SK-N-MC (cell line): Measurements from ENCODE around the gene H2BK1.

Experiments
- DNase-seq: peaks from one replicate; pipeline ENCODE4 v3.0.0-alpha.2; 2011; ENCODE audit warnings: low read depth, low spot score
- H3K27ac ChIP-seq: fragments of 200-600 bp; sonication (generic); 2 replicates; pipeline ENCODE4 v1.5.1; 2016; ENCODE audit warnings: mixed run types
- H3K36me3 ChIP-seq: fragments of 200-600 bp; sonication (generic); 2 replicates; pipeline ENCODE4 v1.6.1; 2017; ENCODE audit warnings: antibody characterized with exemption, low read length, mixed read lengths; ENCODE audit not compliant: insufficient read depth
- H3K4me3 ChIP-seq: fragments of 200-600 bp; sonication (generic); 2 replicates; pipeline ENCODE4 v1.5.1; 2016
- H3K9ac ChIP-seq: fragments of 200-600 bp; sonication (generic); 2 replicates; pipeline ENCODE4 v1.8.0; 2017; ENCODE audit warnings: mixed run types, mixed read lengths; ENCODE audit not compliant: insufficient read length
- H3K9me3 ChIP-seq: fragments of 200-600 bp; sonication (generic); 2 replicates; pipeline ENCODE4 v1.6.1; 2017; ENCODE audit warnings: low read depth, mild to moderate bottlenecking, antibody characterized with exemption, low read length, moderate library complexity, mixed read lengths
- EZH2 ChIP-seq: fragments of 200-600 bp; sonication (generic); IDR thresholded peaks from one replicate; pipeline ENCODE4 v1.6.1; 2017; ENCODE audit warnings: antibody characterized with exemption
- FOXP2 ChIP-seq: optimal IDR thresholded peaks from 2 replicates; pipeline ENCODE3; 2011; ENCODE audit warnings: mild to moderate bottlenecking, moderate library complexity; ENCODE audit not compliant: insufficient read depth; ENCODE audit errors: extremely low read length, control extremely low read depth
- POLR2AphosphoS5 ChIP-seq: IDR thresholded peaks from 2 replicates; pipeline ENCODE4 v1.6.1; 2012; ENCODE audit warnings: mild to moderate bottlenecking, low read depth, low read length, borderline replicate concordance

The H2BK1 gene

DNA sequence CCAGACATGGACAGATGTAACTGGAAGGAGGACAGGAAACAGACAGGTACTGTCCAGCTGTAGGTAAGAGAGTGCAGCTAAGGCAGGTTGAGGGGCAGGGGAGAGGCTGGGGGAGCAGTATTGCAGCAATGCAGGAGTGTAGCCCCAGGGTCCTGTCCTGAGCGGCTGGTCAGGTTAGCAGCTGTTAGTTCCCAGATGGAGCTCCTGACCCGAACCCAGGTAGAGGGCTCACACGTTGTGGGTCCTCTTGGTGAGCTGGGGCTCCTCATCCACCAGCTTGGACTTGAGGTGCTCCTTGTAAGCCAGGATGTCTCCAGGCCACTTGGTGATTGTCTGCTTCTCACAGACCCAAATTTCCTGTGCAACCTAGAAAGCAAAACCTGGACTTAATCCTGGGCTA lies 3.5 kb upstream of the H2BK1 start:
- no peak for DNase-seq
- Histone ChIP-seq H3K9ac (no peak overlapping the region), H3K4me3 (no peak overlapping the region), H3K27ac (no peak overlapping the region), H3K36me3 (peaks cover 55% of the 10 kb centered on the region), H3K9me3 (no peaks in the 10 kb centered on the region)
- TF ChIP-seq POLR2AphosphoS5 (no peak), FOXP2 (no peak), EZH2 (no peak)

GRCh38 chr7:151212626-151213025 lies 2.3 kb upstream of the H2BK1 start:
- no peak overlapping the region for H3K27ac ChIP-seq
- no peak for TF ChIP-seq EZH2
- no peak for TF ChIP-seq FOXP2
- no peak for TF ChIP-seq POLR2AphosphoS5
- H3K4me3 ChIP-seq, result no peak overlapping the region
- H3K9me3 ChIP-seq, result no peaks in the 10 kb centered on the region
- H3K36me3 ChIP-seq, result peaks cover 43% of the 10 kb centered on the region
- DNase-seq, result no peak
- H3K9ac ChIP-seq, result no peak overlapping the region

GRCh38 chr7:151211155-151211772 lies 976 bp upstream of the H2BK1 start:
- peaks cover 32% of the 10 kb centered on the region for H3K36me3 ChIP-seq
- H3K4me3 ChIP-seq, result no peak overlapping the region

GRCh38 chr7:151209588-151209987 lies 700 bp downstream of the H2BK1 start:
- TF ChIP-seq EZH2 (no peak), FOXP2 (no peak), POLR2AphosphoS5 (no peak)
- H3K9me3 ChIP-seq, result no peaks in the 10 kb centered on the region
- no peak overlapping the region for H3K9ac ChIP-seq
- no peak for DNase-seq
- no peak overlapping the region for H3K4me3 ChIP-seq
- no peak overlapping the region for H3K27ac ChIP-seq
- peaks cover 15% of the 10 kb centered on the region for H3K36me3 ChIP-seq

More at GRCh38 chr7:151211155-151211772, 976 bp upstream of the H2BK1 start:
- H3K27ac ChIP-seq, result no peak overlapping the region
- no peak overlapping the region for H3K9ac ChIP-seq
- no peak for DNase-seq
- peak; percentile 3; the same call in 1 of the 2 replicates for TF ChIP-seq POLR2AphosphoS5
- no peak for TF ChIP-seq FOXP2
- H3K9me3 ChIP-seq, result no peaks in the 10 kb centered on the region

- H3K36me3 ChIP-seq, result peaks cover 4% of the 10 kb centered on the region; the same call in 1 of the 2 replicates
- TF ChIP-seq EZH2 (no peak), POLR2AphosphoS5 (no peak), FOXP2 (no peak)
- DNase-seq, result no peak
- no peak overlapping the region for H3K9ac ChIP-seq
- no peak overlapping the region for H3K4me3 ChIP-seq
- no peak overlapping the region for H3K27ac ChIP-seq
- no peaks in the 10 kb centered on the region for H3K9me3 ChIP-seq
Measured at GRCh38 chr7:151208253-151208862, 1.9 kb downstream of the H2BK1 start.

DNA sequence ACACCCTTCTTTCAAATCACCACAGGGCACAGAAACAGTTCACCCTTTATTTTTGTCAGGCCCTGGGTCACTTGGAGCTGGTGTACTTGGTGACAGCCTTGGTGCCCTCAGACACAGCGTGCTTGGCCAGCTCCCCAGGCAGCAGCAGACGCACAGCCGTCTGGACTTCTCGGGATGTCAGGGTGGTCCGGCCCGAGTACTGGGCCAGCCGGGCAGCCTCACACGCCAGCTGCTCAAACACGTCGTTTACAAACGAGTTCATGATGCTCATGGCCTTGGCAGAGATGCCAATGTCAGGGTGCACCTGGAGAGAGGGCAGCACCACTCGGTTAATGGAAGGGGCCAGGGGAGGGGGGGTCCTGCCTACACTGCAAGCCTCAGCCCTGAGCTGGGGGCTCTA lies 2.5 kb downstream of the H2BK1 start:
- DNase-seq, result no peak
- Histone ChIP-seq H3K4me3 (no peak overlapping the region), H3K27ac (no peak overlapping the region), H3K9me3 (no peaks in the 10 kb centered on the region), H3K9ac (no peak overlapping the region), H3K36me3 (no peaks in the 10 kb centered on the region; the same call in 1 of the 2 replicates)
- TF ChIP-seq EZH2, result no peak
- no peak for TF ChIP-seq FOXP2
- TF ChIP-seq POLR2AphosphoS5, result no peak

- Histone ChIP-seq H3K36me3 (no peaks in the 10 kb centered on the region), H3K9ac (no peak overlapping the region), H3K27ac (no peak overlapping the region), H3K4me3 (no peak overlapping the region), H3K9me3 (no peaks in the 10 kb centered on the region)
- TF ChIP-seq POLR2AphosphoS5 (no peak), EZH2 (no peak)
- DNase-seq, result no peak
Measured at GRCh38 chr7:151207315-151207714, 3.0 kb downstream of the H2BK1 start.

DNA sequence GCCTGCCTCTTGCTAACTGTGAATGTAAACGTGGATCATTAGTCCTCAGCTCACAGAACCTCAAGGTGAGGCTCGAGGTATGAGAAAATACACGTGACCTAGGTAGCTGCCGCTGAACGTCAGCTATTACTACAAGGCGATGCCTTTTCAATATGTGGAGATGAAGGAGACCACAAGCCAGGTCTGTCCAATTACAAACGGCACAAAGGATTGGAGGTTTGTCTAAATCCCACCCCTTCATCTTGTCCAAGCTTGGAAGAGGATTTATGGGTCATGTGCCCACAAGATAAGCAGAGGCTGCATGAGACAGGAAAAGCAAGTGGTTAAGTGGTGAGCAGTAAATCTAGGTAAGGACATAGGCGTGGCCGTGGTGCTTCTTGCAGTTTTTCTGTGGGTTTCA lies 3.4 kb downstream of the H2BK1 start:
- no peak for DNase-seq
- Histone ChIP-seq H3K27ac (no peak overlapping the region), H3K9ac (no peak overlapping the region), H3K9me3 (no peaks in the 10 kb centered on the region), H3K4me3 (no peak overlapping the region), H3K36me3 (no peaks in the 10 kb centered on the region)
- TF ChIP-seq FOXP2 (no peak), EZH2 (no peak), POLR2AphosphoS5 (no peak)
